ENCODE data around the gene HTR3B.
A peak's percentile ranks its signal among the peaks of the same experiment; 100 is the strongest.
"Not testable (repeated sequence)": the region's sequence is repeated elsewhere in the genome, so short reads cannot be mapped to it uniquely, and the experiment has no call there.

HTR3B gene

DNA sequence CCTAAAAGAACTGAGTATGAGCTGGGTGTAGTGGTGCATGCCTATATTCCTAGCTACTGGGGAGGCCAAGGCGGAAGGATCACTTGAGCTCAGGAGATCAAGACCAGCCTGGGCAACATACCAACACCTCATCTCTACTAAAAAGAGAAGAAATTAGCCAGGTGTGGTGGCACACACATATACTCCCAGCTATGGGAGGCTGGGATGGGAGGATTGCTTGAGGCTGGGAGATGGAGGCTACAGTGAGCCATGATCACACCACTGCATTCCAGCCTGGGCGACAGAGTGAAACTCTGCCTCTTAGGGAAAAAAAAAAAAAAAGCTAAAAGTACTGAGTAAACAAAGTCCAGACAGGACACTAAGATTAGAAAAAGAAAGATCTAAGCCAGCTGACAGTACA, 3.5 kb upstream of the HTR3B start:
- TF ChIP-seq, protein P1, sequence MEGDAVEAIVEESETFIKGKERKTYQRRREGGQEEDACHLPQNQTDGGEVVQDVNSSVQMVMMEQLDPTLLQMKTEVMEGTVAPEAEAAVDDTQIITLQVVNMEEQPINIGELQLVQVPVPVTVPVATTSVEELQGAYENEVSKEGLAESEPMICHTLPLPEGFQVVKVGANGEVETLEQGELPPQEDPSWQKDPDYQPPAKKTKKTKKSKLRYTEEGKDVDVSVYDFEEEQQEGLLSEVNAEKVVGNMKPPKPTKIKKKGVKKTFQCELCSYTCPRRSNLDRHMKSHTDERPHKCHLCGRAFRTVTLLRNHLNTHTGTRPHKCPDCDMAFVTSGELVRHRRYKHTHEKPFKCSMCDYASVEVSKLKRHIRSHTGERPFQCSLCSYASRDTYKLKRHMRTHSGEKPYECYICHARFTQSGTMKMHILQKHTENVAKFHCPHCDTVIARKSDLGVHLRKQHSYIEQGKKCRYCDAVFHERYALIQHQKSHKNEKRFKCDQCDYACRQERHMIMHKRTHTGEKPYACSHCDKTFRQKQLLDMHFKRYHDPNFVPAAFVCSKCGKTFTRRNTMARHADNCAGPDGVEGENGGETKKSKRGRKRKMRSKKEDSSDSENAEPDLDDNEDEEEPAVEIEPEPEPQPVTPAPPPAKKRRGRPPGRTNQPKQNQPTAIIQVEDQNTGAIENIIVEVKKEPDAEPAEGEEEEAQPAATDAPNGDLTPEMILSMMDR (IDR thresholded peaks at IDR 0.05; ENCODE audit: borderline replicate concordance, insufficient read depth, low read depth, low read length) = no peak

DNA sequence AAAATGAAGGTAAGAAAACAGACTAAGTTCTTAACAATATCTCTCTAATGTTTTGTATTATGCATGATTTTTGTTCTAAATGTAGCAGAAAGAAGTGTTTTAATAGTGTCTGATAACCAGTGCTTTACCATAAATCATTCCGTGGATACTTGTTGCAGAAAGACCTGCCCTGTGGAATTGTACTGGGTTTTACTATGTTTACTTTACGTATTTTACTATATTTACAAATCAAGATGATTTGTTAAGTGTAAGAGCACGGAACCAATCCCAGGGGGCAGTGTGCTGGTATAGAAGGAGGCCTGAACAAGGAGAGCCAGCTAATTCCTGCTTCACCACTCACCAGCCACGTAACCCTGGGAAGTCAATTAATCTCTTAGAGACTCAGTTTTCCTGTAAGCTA, 1.4 kb downstream of the HTR3B start:
- TF ChIP-seq, protein P1 (IDR thresholded peaks at IDR 0.05; ENCODE audit: borderline replicate concordance, insufficient read depth, low read depth, low read length) = 0 out of 2 replicates have a peak, but pooled peaks have one; percentile 5
- no peak overlapping the region for H3K4me3 ChIP-seq (ENCODE audit: low read depth, low read length)

More for the DNA sequence above, 3.5 kb upstream of the HTR3B start:
- no peak overlapping the region for H3K4me3 ChIP-seq (ENCODE audit: low read depth, low read length)

DNA sequence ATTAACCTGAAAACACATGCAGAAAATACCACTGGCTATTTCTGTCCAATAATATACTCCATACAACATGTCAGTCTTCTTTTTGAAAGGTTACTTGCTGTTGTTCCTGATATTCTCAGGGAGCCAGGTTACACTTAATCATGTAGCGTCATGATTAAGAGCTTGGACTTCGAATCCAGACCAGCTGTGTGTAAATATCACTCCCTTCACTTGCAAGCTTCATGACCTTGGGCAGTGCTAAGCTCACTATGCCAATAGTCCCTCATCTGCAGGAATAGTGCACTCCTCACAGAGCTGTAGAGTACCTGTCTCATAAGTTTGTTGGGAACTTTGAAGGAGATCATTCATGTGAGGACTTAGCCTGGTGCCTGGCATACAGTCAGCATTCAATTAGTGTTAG, 1.9 kb downstream of the HTR3B start:
- TF ChIP-seq, protein P1 (IDR thresholded peaks at IDR 0.05; ENCODE audit: borderline replicate concordance, insufficient read depth, low read depth, low read length) = no peak
- H3K4me3 ChIP-seq (ENCODE audit: low read depth, low read length) = no peak overlapping the region

DNA sequence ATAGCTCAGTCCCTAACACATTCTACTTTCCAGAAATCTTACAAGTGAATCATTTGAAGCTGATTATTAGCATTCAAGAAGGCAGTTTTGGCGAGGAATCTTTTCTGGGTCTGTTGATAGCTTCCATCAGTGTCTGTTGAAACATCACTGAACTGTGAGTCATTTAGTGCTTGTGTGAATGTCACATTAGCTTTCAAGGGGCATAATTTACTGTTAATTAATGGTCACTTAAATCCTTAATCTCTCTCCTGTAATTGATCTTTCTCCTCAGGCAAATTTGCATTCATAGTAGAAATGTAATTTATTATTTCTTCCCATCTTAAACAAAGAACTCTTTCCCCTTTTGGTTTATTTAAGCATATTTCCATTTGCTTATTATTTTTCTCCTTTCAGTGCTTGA, 2.6 kb downstream of the HTR3B start:
- TF ChIP-seq, protein P1 (IDR thresholded peaks at IDR 0.05; ENCODE audit: borderline replicate concordance, insufficient read depth, low read depth, low read length) = no peak
- no peak overlapping the region for H3K4me3 ChIP-seq (ENCODE audit: low read depth, low read length)

DNA sequence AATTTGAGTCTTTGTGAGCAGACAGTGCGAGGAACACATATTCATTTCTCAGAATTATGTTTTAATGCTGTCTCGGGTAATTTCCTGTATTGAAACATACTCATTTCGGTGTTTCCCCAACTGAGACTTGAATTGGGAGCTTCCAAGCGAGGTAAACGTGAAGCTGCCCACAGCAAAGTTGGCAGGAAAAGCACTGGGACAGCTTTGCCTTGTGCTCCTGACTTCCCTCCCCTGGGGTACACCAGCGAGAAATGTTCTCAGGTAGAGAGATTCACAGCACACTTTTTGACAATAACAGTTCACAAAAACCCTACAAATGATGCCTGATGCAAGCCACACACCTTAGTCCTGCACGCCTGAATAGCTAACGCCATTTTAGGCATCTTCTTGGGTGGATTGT, 3.1 kb downstream of the HTR3B start:
- TF ChIP-seq, protein P1 (IDR thresholded peaks at IDR 0.05; ENCODE audit: borderline replicate concordance, insufficient read depth, low read depth, low read length) = no peak
- no peak overlapping the region for H3K4me3 ChIP-seq (ENCODE audit: low read depth, low read length)

DNA sequence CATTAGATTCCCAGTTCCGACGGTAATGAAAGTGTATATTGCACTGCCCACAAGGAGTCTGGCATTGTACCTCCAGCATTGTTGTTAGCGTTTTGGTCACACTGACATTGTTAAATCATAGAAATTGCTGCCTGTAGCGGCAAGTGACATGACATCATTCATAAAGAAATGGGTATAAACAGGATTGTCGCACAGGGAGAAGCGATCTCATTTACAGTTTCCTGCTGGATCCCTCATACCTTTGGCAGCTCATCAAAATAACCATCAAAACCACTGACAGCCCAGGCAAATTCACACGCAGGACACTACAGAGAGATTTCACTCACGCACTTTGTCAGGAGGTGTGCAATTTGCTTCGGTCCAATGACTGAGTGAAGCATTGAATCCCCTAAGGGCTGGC, 3.5 kb downstream of the HTR3B start:
- no peak overlapping the region for H3K4me3 ChIP-seq (ENCODE audit: low read depth, low read length)
- TF ChIP-seq, protein P1 (IDR thresholded peaks at IDR 0.05; ENCODE audit: borderline replicate concordance, insufficient read depth, low read depth, low read length) = no peak

DNA sequence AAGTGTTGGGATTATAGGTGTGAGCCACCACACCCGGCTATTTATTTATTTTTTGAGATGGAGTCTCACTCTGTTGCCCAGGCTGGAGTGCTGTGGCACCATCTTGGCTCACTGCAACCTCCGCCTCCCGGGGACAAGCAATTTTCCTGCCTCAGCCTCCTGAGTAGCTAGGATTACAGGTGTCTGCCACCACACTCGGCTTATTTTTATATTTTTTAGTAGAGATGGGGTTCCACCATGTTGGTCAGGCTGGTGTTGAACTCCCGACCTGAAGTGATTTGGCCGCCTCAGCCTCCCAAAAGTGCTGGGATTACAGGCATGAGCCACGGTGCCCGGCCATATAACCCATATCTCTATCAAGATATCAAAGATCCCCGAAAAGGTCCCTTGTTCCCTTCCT, 6.9 kb downstream of the HTR3B start:
- not testable (repeated sequence) for H3K4me3 ChIP-seq (ENCODE audit: low read depth, low read length)

DNA sequence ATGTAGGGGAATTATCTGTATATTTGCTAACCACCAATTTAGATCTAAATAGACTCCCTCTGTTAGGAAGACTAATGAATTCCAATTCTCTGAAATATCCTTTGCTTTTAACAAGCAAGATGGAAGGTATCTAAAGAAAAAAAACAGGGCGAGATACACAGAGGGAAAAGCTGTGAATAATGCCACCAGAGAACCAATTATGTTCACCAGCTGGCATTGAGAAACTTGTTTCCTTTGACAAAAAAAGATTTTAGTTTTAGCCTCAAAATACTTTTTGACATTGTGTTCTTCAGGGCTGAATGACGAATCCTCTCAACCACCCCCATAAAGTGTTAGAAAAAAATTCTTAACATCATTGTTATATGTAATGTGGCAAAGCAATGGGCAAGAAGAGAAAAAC, 19.0 kb downstream of the HTR3B start:
- TF ChIP-seq, protein P1 (IDR thresholded peaks at IDR 0.05; ENCODE audit: borderline replicate concordance, insufficient read depth, low read depth, low read length) = no peak
- H3K4me3 ChIP-seq (ENCODE audit: low read depth, low read length) = no peak overlapping the region
